ENCODE data around the gene PLG. TPM values are rescaled to one million over a fixed set of nuclear protein-coding genes. Genes with fewer than 3 reads are reported as not detected.
"Not testable (repeated sequence)": the region's sequence is repeated elsewhere in the genome, so short reads cannot be mapped to it uniquely, and the experiment has no call there.

PLG gene
- polyA plus RNA-seq, 1 experiment, result not detected

DNA sequence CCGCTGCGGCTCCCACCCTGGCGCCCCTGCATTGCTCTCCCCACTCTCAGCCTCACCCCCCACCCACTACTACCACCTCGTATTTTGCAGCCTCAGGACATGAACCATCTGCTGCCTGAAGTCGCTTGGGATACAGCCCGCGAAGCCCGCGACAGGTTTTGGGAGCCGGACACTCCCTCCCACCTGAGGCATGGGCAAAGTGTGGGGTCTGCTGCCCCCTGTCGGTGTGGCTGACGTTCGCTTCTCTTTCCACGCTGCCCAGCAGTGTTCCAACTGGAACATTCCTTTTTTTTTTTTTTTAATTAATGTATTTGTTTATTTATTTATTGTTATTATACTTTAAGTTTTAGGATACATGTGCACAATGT lies 22.7 kb upstream of the PLG start:
- Histone ChIP-seq H3K9me3 (ENCODE audit: control insufficient read depth, insufficient read depth, low read length) (peaks cover 13% of the 10 kb centered on the region), H3K4me3 (ENCODE audit: low read depth, low read length) (no peak overlapping the region), H3K27ac (ENCODE audit: low read depth, low read length) (no peak overlapping the region), H3K27me3 (ENCODE audit: control insufficient read depth, insufficient read depth, low read length) (no peaks in the 10 kb centered on the region)
- POLR2A ChIA-PET, result no interaction called here
- CTCF ChIA-PET, result no interaction called here
- TF ChIP-seq, protein P1, sequence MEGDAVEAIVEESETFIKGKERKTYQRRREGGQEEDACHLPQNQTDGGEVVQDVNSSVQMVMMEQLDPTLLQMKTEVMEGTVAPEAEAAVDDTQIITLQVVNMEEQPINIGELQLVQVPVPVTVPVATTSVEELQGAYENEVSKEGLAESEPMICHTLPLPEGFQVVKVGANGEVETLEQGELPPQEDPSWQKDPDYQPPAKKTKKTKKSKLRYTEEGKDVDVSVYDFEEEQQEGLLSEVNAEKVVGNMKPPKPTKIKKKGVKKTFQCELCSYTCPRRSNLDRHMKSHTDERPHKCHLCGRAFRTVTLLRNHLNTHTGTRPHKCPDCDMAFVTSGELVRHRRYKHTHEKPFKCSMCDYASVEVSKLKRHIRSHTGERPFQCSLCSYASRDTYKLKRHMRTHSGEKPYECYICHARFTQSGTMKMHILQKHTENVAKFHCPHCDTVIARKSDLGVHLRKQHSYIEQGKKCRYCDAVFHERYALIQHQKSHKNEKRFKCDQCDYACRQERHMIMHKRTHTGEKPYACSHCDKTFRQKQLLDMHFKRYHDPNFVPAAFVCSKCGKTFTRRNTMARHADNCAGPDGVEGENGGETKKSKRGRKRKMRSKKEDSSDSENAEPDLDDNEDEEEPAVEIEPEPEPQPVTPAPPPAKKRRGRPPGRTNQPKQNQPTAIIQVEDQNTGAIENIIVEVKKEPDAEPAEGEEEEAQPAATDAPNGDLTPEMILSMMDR (IDR thresholded peaks at IDR 0.05; ENCODE audit: low read depth, low read length), result no peak
- no peak for DNase-seq (ENCODE audit: low read depth, low spot score)

DNA sequence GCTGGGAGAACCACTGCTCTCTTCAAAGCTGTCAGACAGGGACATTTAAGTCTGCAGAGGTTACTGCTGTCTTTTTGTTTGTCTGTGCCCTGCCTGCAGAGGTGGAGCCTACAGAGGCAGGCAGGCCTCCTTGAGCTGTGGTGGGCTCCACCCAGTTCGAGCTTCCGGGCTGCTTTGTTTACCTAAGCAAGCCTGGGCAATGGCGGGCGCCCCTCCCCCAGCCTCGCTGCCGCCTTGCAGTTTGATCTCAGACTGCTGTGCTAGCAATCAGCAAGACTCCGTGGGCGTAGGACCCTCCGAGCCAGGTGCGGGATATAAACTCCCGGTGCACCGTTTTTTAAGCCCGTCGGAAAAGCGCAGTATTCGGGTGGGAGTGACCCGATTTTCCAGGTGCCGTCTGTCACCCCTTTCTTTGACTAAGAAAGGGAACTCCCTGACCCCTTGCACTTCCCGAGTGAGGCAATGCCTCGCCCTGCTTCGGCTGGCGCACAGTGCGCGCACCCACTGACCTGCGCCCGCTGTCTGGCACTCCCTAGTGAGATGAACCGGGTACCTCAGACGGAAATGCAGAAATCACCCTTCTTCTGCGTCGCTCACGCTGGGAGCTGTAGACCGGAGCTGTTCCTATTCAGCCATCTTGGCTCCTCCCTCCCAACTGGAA lies 16.8 kb upstream of the PLG start:
- H3K9me3 ChIP-seq (ENCODE audit: control insufficient read depth, insufficient read depth, low read length), result peaks cover 21% of the 10 kb centered on the region
- H3K27me3 ChIP-seq (ENCODE audit: control insufficient read depth, insufficient read depth, low read length); POLR2A ChIA-PET; DNase-seq (ENCODE audit: low read depth, low spot score); CTCF ChIA-PET; H3K27ac ChIP-seq (ENCODE audit: low read depth, low read length); H3K4me3 ChIP-seq (ENCODE audit: low read depth, low read length): not testable (repeated sequence)

DNA sequence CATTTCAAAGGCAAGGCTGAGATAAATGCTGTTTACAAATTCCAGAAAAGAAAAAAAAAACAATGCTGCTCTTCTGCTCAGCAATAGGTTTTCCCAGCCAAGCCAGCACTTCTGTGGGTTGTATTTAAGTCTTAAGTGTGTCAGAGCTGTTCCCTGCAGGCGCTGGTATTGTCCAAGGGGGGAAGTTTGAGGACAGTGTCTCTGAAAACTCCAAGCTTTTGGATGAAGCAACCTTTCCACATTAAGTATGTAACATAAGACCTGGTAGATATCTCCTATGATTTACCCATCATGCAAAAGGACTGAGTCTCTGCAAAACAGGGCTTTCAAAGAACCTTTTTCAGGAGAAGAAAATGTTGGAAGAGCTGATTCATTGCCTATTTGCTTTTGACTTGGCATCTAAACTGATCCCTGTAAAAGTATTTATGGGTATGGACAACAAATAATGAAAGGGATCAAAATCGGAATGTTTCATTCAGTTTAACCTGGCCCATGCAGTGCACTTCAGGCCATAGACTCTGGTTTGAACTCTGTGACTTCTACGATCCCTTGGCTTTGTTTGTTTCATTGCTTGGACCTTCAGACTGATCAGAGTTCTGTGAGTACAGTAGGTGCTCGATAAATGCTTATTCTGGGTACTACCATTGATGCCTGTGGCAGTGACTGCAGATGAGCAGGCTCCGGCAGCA lies 16.1 kb upstream of the PLG start:
- TF ChIP-seq, protein P1 (IDR thresholded peaks at IDR 0.05; ENCODE audit: low read depth, low read length), result no peak

DNA sequence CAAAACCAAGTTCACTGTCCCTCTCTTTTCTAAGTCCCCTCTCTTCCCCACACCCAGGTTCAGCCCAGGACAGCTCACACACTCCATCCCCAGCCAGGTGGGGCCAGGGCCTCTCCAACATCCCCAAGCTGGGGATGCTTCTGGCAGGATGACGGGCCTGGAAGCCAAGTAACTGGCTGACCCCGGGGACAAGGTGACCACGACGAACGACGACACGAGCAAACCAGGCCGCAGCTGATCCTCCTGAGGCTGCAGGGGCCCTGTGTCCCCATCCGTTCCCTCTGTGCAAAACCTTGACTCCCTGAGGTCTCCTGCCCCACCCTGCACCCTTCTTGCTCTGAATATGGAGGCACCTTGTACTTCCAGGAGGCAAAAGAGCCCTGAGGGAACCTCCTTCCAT lies 11.6 kb upstream of the PLG start:
- CTCF ChIA-PET, result no interaction called here
- TF ChIP-seq, protein P1 (IDR thresholded peaks at IDR 0.05; ENCODE audit: low read depth, low read length), result no peak
- no peak overlapping the region for H3K27ac ChIP-seq (ENCODE audit: low read depth, low read length)
- POLR2A ChIA-PET, result no interaction called here
- no peaks in the 10 kb centered on the region for H3K27me3 ChIP-seq (ENCODE audit: control insufficient read depth, insufficient read depth, low read length)
- peaks cover 41% of the 10 kb centered on the region for H3K9me3 ChIP-seq (ENCODE audit: control insufficient read depth, insufficient read depth, low read length)
- H3K4me3 ChIP-seq (ENCODE audit: low read depth, low read length), result no peak overlapping the region
- no peak for DNase-seq (ENCODE audit: low read depth, low spot score)

More for the DNA sequence above, 16.1 kb upstream of the PLG start:
- no peak overlapping the region for H3K4me3 ChIP-seq (ENCODE audit: low read depth, low read length)
- H3K27ac ChIP-seq (ENCODE audit: low read depth, low read length), result no peak overlapping the region
- ChIA-PET POLR2A (no interaction called here), CTCF (no interaction called here)
- H3K27me3 ChIP-seq (ENCODE audit: control insufficient read depth, insufficient read depth, low read length), result no peaks in the 10 kb centered on the region
- H3K9me3 ChIP-seq (ENCODE audit: control insufficient read depth, insufficient read depth, low read length), result peaks cover 28% of the 10 kb centered on the region
- no peak for DNase-seq (ENCODE audit: low read depth, low spot score)

DNA sequence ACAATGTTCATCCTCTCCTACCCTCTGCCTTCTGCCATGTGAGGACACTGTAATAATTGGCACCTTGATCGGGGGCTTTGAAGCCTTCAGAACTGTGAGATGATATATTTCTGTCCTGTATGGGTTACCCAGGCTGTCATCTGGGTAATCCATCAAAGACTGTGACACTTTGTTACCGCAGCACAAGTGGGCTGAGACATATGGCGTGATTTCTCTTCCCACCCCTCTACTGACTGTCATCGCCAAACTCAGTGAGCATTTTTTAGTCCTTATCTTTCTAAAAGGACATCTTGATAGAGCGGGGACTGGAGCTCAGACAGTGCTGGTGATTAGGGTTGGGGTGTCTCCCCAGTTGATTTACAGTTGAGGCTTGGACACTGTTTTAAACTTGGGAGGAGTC lies 10.4 kb upstream of the PLG start:
- TF ChIP-seq, protein P1 (IDR thresholded peaks at IDR 0.05; ENCODE audit: low read depth, low read length), result no peak
- DNase-seq (ENCODE audit: low read depth, low spot score), result no peak
- Histone ChIP-seq H3K27me3 (ENCODE audit: control insufficient read depth, insufficient read depth, low read length) (no peaks in the 10 kb centered on the region), H3K9me3 (ENCODE audit: control insufficient read depth, insufficient read depth, low read length) (peaks cover 37% of the 10 kb centered on the region), H3K27ac (ENCODE audit: low read depth, low read length) (no peak overlapping the region), H3K4me3 (ENCODE audit: low read depth, low read length) (no peak overlapping the region)
- CTCF ChIA-PET, result no interaction called here
- POLR2A ChIA-PET, result no interaction called here

All from AG04450 (cell line).